HepG2 (cell line): ENCODE results near the gene AMIGO1. TPM values are rescaled to one million over a fixed set of nuclear protein-coding genes. Genes with fewer than 3 reads are reported as not detected.
A peak's percentile ranks its signal among the peaks of the same experiment; 100 is the strongest.

ENCODE experiments used
- CEBPZ ChIP-seq: IDR thresholded peaks from 2 replicates; pipeline ENCODE4 v1.6.1; 2012; ENCODE audit warnings: low read length, improper control_type of control experiment
- ELK4 ChIP-seq: sonication (generic); formaldehyde crosslinking; IDR thresholded peaks from 2 replicates; pipeline ENCODE4 v1.9.0; 2021; ENCODE audit warnings: missing genetic modification reagents, borderline replicate concordance
- TRIM24 ChIP-seq: sonication (generic); formaldehyde crosslinking; IDR thresholded peaks from 2 replicates; pipeline ENCODE4 v1.8.0; 2022; ENCODE audit warnings: mild to moderate bottlenecking, missing genetic modification reagents
- XRCC5 ChIP-seq: fragments of 200-400 bp; formaldehyde crosslinking; optimal IDR thresholded peaks from 2 replicates; pipeline ENCODE3; 2017; ENCODE audit warnings: mild to moderate bottlenecking, low read length
- ZNF12 ChIP-seq: sonication (generic); formaldehyde crosslinking; IDR thresholded peaks from 2 replicates; pipeline ENCODE4 v1.5.0; 2020; ENCODE audit warnings: missing genetic modification reagents
- ZNF292 ChIP-seq: sonication (generic); formaldehyde crosslinking; IDR thresholded peaks from 2 replicates; pipeline ENCODE4 v1.8.1; 2022; ENCODE audit warnings: mild to moderate bottlenecking, low read depth, missing genetic modification reagents, borderline replicate concordance
- ZNF331 ChIP-seq: sonication (generic); formaldehyde crosslinking; IDR thresholded peaks from 2 replicates; pipeline ENCODE4 v1.4.0; 2020; ENCODE audit warnings: missing genetic modification reagents
- ZNF556 ChIP-seq: sonication (generic); formaldehyde crosslinking; IDR thresholded peaks from 2 replicates; pipeline ENCODE4 v1.4.0; 2020; ENCODE audit warnings: mild to moderate bottlenecking, missing genetic modification reagents, borderline replicate concordance
- ZNF558 ChIP-seq: sonication (generic); formaldehyde crosslinking; IDR thresholded peaks from 2 replicates; pipeline ENCODE4 v1.9.0; 2022; ENCODE audit warnings: mild to moderate bottlenecking, missing genetic modification reagents, borderline replicate concordance
- ZNF619 ChIP-seq: sonication (generic); formaldehyde crosslinking; IDR thresholded peaks from 2 replicates; pipeline ENCODE4 v1.4.0; 2020; ENCODE audit warnings: mild to moderate bottlenecking, missing genetic modification reagents
- polyA plus RNA-seq, 8 experiments: library from polyadenylated mRNA; depleted of rRNA in 3 of 8; stranded (reverse) in 7 of 8; unstranded in 1 of 8; fragments of >200 nt; fragmentation: Illumina TruSeq in 4 of 8; extraction: Trizol in 4 of 8; gene quantifications; 2 replicates each; pipeline versions ENCODE4 v1.2.1 to v1.2.3, GENCODE V29; 2011 to 2016; ENCODE audit warnings: low read depth in 4 of 8, missing spikeins in 1 of 8, mixed read lengths in 1 of 8; ENCODE audit not compliant: insufficient read depth in 1 of 8
- total RNA-seq, 5 experiments: library from RNA; depleted of rRNA; stranded (reverse); fragments of >200 nt; fragmentation: Illumina TruSeq; extraction: Trizol; gene quantifications; 2 replicates each; pipeline ENCODE4 v1.2.3, GENCODE V29; 2016; ENCODE audit warnings: low read depth in 1 of 5
- TF ChIP-seq, protein P1 (sequence below): sonication (generic); formaldehyde crosslinking; IDR thresholded peaks from 2 replicates; pipeline ENCODE4 v1.4.0; 2020; ENCODE audit warnings: missing genetic modification reagents, borderline replicate concordance
- TF ChIP-seq, protein P2 (sequence below): sonication (generic); formaldehyde crosslinking; IDR thresholded peaks from 2 replicates; pipeline ENCODE4 v1.4.0; 2020; ENCODE audit warnings: missing genetic modification reagents

Gene AMIGO1
- total and polyA plus RNA-seq, 2 of the 13 experiments (the other 11 are each of a cell fraction or from before 2014, with no cell fraction given), result 0.40 to 1.3 TPM

- TF ChIP-seq CEBPZ, result no peak
- peak; percentile 29 for TF ChIP-seq XRCC5
- TF ChIP-seq TRIM24 (CRISPR knock-in tag), result no peak
- TF ChIP-seq ZNF558, result peak; percentile 52; the same call in 1 of the 2 replicates
- TF ChIP-seq, protein P1, sequence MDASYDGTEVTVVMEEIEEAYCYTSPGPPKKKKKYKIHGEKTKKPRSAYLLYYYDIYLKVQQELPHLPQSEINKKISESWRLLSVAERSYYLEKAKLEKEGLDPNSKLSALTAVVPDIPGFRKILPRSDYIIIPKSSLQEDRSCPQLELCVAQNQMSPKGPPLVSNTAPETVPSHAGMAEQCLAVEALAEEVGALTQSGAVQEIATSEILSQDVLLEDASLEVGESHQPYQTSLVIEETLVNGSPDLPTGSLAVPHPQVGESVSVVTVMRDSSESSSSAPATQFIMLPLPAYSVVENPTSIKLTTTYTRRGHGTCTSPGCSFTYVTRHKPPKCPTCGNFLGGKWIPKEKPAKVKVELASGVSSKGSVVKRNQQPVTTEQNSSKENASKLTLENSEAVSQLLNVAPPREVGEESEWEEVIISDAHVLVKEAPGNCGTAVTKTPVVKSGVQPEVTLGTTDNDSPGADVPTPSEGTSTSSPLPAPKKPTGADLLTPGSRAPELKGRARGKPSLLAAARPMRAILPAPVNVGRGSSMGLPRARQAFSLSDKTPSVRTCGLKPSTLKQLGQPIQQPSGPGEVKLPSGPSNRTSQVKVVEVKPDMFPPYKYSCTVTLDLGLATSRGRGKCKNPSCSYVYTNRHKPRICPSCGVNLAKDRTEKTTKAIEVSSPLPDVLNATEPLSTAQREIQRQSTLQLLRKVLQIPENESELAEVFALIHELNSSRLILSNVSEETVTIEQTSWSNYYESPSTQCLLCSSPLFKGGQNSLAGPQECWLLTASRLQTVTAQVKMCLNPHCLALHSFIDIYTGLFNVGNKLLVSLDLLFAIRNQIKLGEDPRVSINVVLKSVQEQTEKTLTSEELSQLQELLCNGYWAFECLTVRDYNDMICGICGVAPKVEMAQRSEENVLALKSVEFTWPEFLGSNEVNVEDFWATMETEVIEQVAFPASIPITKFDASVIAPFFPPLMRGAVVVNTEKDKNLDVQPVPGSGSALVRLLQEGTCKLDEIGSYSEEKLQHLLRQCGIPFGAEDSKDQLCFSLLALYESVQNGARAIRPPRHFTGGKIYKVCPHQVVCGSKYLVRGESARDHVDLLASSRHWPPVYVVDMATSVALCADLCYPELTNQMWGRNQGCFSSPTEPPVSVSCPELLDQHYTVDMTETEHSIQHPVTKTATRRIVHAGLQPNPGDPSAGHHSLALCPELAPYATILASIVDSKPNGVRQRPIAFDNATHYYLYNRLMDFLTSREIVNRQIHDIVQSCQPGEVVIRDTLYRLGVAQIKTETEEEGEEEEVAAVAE, result 0 out of 2 replicates have a peak, but pooled peaks have one; percentile 29
- peak; percentile 70 for TF ChIP-seq ZNF292 (CRISPR knock-in tag)
- peak; percentile 52 for TF ChIP-seq ZNF331 (CRISPR knock-in tag)
- TF ChIP-seq ZNF12 (CRISPR knock-in tag), result peak; percentile 17; the same call in 1 of the 2 replicates
- 0 out of 2 replicates have a peak, but pooled peaks have one; percentile 59 for TF ChIP-seq ZNF556 (CRISPR knock-in tag)
- TF ChIP-seq ELK4 (CRISPR knock-in tag), result peak; percentile 59; the same call in 1 of the 2 replicates
- TF ChIP-seq, protein P2, sequence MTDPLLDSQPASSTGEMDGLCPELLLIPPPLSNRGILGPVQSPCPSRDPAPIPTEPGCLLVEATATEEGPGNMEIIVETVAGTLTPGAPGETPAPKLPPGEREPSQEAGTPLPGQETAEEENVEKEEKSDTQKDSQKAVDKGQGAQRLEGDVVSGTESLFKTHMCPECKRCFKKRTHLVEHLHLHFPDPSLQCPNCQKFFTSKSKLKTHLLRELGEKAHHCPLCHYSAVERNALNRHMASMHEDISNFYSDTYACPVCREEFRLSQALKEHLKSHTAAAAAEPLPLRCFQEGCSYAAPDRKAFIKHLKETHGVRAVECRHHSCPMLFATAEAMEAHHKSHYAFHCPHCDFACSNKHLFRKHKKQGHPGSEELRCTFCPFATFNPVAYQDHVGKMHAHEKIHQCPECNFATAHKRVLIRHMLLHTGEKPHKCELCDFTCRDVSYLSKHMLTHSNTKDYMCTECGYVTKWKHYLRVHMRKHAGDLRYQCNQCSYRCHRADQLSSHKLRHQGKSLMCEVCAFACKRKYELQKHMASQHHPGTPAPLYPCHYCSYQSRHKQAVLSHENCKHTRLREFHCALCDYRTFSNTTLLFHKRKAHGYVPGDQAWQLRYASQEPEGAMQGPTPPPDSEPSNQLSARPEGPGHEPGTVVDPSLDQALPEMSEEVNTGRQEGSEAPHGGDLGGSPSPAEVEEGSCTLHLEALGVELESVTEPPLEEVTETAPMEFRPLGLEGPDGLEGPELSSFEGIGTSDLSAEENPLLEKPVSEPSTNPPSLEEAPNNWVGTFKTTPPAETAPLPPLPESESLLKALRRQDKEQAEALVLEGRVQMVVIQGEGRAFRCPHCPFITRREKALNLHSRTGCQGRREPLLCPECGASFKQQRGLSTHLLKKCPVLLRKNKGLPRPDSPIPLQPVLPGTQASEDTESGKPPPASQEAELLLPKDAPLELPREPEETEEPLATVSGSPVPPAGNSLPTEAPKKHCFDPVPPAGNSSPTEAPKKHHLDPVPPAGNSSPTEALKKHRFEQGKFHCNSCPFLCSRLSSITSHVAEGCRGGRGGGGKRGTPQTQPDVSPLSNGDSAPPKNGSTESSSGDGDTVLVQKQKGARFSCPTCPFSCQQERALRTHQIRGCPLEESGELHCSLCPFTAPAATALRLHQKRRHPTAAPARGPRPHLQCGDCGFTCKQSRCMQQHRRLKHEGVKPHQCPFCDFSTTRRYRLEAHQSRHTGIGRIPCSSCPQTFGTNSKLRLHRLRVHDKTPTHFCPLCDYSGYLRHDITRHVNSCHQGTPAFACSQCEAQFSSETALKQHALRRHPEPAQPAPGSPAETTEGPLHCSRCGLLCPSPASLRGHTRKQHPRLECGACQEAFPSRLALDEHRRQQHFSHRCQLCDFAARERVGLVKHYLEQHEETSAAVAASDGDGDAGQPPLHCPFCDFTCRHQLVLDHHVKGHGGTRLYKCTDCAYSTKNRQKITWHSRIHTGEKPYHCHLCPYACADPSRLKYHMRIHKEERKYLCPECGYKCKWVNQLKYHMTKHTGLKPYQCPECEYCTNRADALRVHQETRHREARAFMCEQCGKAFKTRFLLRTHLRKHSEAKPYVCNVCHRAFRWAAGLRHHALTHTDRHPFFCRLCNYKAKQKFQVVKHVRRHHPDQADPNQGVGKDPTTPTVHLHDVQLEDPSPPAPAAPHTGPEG (CRISPR knock-in tag), result no peak
- TF ChIP-seq ZNF619 (CRISPR knock-in tag), result no peak; the same call in 1 of the 2 replicates
Measured at GRCh38 chr1:109548321-109549267, 39.1 kb upstream of the AMIGO1 start, which contains the start of gene GNAI3 (continued).
